ENCODE results near the gene SOST. TPM values are rescaled to one million over a fixed set of nuclear protein-coding genes. Genes with fewer than 3 reads are reported as not detected.

The SOST gene
- total RNA-seq, 4 donors from 2014 or later: not detected

GRCh38 chr17:43723697-43724359 is 34.8 kb downstream of the SOST start:
- TF ChIP-seq CTCF (IDR thresholded peaks at IDR 0.05; ENCODE audit: low read depth): no peak

- no peak for TF ChIP-seq CTCF (IDR thresholded peaks at IDR 0.05; ENCODE audit: low read depth)
Observed at GRCh38 chr17:43722870-43723665, 35.5 kb downstream of the SOST start.

- TF ChIP-seq CTCF (IDR thresholded peaks at IDR 0.05; ENCODE audit: low read depth): no peak
Observed at GRCh38 chr17:43722269-43722619, 36.3 kb downstream of the SOST start.

GRCh38 chr17:43721537-43722268 is 36.9 kb downstream of the SOST start:
- no peak for TF ChIP-seq CTCF (IDR thresholded peaks at IDR 0.05; ENCODE audit: low read depth)

GRCh38 chr17:43720311-43721060 is 38.1 kb downstream of the SOST start:
- TF ChIP-seq CTCF (IDR thresholded peaks at IDR 0.05; ENCODE audit: low read depth): no peak

- TF ChIP-seq CTCF (IDR thresholded peaks at IDR 0.05; ENCODE audit: low read depth): no peak
Observed at GRCh38 chr17:43719578-43719977, 39.0 kb downstream of the SOST start.
